Activated CD4-positive, alpha-beta T cell treated with anti-CD3 and anti-CD28 coated beads, Interleukin-2, amount 50 U/mL, for 24 hours (primary cell): ENCODE results near the gene GTF2IRD1.
A peak's percentile ranks its signal among the peaks of the same experiment; 100 is the strongest.
"Not testable (repeated sequence)": the region's sequence is repeated elsewhere in the genome, so short reads cannot be mapped to it uniquely, and the experiment has no call there.

ENCODE experiments used
- DNase-seq, 2 donors: peaks; one replicate each; pipeline ENCODE4 v3.0.0-alpha.2; 2020; ENCODE audit warnings: low read depth in 1 of 2, low spot score in 1 of 2

Gene GTF2IRD1

DNA sequence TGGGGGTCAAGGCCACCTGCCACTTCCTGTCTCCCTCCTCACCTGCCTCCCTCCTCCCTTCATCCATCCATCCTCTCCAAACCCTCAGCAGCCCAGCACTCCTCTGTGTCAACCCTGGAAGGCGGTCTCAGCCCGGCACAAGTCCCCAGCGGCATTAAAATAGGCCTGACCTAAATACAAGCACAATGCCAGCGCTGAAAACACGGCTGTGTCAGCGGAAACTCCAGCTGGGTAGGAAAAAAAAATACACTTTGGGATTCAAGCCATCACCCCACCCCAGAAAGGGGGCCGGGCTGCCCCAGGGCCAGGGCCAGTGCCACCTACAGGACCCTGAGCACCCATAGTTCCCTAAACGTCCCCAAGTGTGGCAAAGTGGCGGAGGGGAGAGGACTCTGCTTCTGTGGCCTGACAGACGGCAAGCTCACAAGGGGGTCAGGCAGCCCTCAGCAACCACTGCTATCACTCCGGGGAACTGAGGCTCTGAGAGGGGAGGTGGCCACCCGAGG, 22.7 kb upstream of the GTF2IRD1 start:
- DNase-seq = no peak

DNA sequence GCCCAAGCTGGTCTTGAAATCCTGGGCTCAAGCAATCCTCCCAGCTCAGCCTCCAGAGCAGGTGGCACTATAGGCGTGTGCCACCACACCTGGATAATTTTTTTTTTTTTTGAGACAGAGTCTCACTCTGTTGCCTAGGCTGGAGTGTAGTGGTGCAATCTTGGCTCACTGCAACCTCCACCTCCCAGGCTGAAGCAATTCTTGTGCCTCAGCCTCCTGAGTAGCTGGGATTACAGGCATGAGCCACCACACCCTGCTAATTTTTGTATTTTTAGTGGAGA, 16.5 kb upstream of the GTF2IRD1 start:
- not testable (repeated sequence) for DNase-seq

DNA sequence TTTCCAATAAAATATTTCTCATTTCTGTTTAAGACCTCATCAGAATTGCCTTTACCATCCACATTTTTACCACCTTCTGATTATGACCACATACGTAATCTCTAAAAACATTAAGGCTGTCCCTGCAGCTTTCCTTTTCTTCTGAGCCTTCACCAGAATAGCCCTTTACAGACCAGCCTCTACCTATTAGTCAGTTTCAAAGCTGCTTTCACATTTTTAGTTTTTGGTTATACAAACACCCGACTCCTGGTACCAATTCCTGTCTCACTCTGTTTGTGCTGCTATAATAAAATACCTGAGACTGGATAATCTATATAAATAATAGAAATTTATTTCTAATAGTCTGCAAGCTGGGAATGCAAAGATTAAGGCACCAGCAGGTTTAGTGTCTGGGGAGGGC, 15.4 kb upstream of the GTF2IRD1 start:
- DNase-seq = no peak

DNA sequence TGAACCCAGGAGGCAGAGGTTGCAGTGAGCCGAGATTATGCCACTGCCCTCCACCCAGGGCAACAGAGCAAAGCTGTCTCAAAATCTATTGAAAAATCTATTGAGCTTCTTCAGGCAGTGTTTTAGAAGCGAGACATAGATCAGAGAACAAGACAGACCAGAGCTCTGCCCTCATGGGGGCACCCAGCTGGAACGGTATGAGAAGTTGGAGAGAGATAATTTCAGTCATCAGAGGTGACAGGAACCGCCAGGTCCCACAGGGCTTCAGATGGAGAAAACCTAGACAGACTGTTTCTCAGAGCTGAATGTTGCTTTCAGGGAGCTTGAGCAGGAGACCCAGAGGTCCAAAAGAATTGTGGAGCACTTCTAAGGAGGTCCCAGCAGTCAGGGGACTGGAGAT, 14.2 kb upstream of the GTF2IRD1 start:
- DNase-seq = no peak

DNA sequence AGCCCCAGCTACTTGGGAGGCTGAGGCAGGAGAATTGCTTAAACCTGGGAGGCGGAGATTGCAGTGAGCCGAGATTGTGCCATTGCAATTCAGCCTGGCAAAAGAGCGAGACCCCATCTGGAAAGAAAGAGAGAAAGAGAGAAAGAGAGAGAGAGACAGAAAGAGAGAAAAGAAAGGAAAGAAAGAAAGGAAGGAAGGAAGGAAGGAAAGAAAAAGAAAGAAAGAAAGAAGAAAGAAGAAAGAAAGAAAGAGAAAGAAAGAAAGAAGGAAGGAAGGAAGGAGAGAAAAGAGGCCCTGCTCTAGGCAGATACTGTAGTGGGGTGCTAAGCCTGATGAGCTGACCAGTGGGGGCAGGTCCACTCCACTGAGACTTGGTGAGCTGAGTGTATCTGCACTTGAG, 13.6 kb upstream of the GTF2IRD1 start:
- DNase-seq = not testable (repeated sequence)

DNA sequence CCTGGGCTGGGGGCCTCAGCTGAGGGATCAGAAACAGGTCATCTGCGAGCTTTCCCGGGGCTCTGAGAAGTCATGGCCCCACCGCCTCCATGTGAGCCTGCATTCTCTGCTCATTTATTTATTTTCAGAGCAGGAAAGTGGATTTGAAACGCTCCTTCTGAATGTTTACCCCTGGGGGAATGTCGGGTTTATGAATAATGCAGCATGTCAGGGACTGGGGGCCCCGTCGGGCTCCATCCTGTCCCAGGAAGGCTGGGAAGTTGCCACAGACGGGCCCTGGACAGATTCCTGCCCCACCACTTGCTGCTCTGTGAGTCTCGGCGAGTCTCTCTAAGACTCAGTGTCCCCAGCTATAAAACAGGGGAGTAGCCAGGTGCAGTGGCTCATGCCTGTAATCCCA, 11.9 kb upstream of the GTF2IRD1 start:
- DNase-seq = no peak

DNA sequence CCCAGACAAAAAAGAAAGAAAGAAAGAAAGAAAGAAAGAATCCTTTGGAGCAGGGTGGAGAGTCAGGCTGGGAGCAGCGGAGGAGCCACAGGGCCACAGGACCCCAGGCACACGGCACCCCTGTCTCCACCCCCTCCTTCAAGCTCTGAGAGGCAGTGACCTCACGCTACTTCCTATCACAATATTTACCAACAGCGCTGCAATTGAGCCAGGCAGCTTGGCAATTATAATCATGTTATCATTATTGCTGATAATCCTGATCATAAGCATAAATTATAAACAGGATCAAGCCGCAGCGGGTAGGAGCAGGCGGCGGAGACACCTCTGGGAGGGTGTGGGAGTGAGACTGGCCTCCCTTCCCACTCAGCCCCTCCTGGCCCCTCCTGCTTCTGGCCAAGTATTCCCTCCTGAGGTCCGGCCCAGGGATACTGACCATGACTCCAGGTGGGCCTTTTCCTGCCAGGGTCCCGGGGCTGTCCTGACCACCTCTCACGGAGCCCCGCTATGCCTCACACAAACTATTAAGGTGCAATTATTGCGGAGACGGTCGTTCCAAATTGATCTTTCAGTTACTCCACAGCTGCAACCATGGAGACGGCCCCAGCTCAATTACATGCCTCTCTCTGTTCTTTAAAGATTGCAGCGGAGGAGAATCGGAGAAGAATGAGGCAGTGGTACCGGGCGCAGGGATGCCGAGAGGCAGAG, 10.0 kb upstream of the GTF2IRD1 start:
- DNase-seq = no peak

DNA sequence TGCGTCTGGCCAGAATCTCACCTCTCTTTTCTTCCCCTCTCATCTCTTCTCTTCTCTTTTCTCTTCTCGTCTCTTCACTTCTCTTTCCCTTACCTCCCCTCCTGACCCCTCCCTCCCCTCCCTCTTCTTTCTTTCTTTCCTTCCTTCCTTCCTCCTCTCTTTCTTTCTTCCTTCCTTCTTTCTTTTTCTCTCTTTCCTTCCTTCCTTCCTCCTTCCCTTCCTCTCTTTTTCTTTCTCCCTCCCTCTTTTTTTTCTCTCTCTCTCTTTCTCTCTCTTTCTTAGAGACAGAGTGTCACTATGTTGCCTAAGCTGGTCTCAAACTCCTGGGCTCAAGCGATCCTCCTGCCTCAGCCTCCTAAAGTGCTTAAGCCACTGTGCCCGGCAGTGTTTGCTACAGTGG, 4.6 kb upstream of the GTF2IRD1 start:
- no peak for DNase-seq

DNA sequence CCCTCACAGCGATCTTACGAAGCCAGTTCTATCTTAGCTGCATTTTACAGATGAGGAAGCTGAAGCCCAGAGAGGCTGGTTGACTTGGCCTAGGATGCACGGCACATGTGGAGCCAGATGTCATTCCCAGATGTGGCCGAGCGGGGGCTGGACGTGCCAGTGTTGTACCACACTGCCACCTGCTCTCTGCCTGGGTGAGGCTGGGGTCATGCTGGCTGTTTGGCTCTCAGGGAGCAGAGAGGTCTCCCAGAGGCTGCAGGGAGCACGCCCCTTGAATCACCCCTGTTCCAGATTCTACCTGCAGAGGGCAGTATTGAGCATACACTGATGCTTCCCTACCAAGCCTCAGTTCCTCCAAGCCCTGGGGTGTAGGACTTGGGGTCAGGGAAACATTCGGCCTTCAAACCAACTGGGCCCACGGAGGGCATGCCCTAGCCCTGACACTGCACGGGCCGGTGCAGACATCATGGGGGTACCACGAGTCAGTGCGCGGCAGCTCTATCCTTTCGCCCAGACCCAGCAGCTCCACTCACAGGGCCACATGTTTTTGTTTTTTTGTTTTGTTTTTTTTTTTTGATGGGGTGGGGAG, 3.8 kb upstream of the GTF2IRD1 start:
- peak; percentile 38 to 70 for DNase-seq

DNA sequence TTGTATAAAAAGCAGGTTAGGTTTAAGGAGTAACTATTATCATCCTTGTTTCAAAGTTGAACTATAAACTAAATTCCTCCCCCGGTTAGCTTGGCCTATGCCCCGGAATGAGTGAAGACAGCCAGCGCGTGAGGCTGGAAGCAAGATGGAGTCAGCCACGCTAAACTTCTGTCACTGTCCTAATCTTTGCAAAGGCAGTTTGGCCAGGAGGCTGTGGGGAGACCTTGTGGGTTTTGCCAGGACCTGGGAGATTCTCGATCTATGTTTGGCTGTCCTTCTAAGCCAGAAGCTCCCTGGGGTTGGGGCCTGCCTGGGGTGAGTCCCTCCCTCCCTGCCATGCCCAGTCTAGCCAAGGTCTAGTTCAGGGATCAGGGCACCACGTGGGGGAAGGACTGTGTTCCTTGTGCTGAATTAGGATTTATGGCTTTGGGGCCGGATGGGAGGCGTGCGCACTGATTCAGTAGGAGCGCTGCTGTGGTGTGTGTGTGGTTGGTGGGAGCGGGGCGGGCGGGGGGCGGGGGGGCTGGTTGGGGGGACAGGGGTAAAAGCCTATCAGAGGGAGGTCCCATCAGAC, 871 bp upstream of the GTF2IRD1 start:
- peak in 1 of 2 donors; percentile 21 for DNase-seq

DNA sequence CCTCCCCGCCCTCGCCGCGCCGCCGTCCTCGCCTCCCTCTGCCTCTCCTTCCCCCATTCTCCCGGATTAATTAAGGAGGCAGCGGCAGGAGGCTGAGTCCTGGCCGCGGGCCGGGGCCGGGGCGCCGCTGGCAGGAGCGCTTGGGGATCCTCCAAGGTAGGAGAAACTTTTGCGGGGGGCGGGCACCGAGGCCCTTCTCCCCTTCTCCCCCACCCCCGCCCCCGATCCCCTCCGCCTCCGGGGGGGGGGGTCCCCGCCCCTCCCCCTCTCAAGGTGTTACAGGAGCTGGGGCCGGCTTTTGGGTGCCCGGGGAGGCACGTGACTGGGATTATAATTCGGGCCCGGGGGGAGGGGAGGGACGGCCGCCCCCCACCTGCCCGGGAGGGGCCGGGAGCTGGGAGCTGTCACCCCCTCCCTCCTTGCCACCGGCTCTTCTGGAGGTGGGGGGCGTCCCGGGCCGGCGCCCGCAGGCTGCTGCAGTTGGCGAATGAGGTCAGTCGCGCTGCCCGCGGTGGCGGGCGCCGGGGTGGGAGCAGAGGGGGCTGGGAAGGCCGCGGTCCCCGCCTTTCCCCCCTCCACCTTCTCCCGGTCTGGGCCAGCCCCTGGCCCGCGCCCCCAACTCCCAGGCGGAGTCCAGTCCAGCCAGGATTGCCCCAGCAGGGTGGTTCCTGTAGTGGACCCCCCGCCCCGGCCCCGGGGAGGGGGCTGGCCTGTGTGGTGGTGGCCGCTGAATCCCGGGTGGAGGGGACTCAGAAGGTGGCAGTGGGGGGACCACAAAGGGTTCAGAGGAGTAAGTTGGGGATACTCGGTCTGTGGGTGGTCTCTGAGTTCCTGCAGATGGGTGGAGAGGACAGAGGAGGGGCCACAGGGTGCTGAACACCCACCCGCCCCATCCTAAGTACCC, 567 bp downstream of the GTF2IRD1 start:
- DNase-seq = no peak

DNA sequence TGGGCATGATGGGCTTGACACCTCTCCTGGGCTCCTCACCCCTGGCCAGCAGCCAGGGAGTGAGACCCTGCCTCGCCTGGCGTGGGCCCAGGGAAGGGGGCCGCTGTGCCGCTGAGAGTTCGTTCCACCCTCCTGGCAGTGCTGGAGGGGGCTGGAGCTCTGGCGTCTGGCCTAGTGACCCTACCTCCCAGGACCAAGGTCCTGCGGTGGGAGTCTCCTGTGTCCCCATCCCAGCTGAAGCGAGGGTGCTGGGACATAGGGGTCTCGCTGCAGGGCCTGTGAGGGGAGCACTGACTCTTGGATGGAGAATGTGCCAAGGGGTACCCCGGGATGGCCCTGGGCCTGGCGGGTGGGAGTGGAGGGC, 1.2 kb downstream of the GTF2IRD1 start:
- no peak for DNase-seq

DNA sequence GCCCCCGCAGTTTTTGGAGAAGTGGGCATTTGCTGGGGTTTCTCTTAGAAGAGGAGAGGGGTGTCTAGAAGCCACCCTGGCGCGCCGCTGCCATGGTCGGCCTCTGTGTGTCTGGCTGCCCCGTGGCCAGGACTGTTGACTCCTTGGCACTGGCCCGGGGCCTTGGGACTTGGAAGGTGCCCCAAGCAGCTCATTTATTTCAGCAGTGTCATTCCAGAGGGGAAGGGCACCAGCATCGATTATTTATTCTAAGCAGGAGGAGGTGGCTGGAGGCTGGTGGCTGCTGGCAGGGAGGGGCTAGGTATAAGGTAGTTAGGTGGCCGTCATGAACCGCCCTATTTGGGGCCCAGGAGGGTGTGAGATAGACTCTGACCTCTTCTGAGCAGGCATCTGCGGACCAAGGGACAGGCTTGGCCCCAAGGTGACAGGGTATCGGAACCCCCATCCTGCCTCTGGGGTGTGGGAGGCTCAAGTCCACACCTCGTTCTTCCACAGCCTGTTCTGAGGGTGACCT, 1.6 kb downstream of the GTF2IRD1 start:
- DNase-seq = no peak

DNA sequence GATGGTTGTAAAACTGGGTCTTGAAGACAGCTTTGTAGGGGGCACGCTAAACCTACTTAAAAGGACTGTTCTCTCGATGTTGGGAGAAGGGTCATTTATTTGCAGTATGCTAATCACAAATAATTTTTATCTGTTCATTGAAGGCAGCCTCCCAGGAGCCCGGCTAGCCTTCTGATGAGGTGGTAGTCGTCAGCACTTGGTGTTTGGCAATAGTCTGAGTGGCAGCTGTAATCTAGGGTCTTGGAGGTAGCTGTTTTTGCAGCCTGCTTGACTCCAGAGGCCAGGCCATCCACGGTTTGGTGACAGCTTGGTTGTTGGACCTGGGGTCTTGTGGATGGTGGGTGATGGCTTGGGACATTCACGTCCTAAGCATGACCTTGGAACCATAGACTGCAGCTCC, 2.2 kb downstream of the GTF2IRD1 start:
- DNase-seq = no peak

DNA sequence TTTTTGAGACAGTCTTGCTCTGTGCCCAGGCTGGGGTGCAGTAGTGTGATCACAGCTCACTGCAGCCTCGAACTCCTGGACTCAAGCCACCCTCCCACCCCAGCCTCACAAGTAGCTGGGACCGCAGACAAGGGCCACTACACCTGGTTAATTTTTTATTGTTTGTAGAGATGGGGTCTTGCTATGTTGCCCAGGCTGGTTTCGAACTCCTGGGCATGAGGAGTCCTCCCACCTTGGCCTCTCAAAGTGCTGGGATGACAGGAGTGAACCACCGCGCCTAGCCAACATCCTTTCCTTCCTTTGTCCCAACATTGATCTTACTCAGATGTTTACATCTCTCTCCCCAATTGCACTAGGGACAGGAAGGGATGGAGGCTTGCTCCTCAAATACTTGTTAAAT, 3.3 kb downstream of the GTF2IRD1 start:
- no peak for DNase-seq

DNA sequence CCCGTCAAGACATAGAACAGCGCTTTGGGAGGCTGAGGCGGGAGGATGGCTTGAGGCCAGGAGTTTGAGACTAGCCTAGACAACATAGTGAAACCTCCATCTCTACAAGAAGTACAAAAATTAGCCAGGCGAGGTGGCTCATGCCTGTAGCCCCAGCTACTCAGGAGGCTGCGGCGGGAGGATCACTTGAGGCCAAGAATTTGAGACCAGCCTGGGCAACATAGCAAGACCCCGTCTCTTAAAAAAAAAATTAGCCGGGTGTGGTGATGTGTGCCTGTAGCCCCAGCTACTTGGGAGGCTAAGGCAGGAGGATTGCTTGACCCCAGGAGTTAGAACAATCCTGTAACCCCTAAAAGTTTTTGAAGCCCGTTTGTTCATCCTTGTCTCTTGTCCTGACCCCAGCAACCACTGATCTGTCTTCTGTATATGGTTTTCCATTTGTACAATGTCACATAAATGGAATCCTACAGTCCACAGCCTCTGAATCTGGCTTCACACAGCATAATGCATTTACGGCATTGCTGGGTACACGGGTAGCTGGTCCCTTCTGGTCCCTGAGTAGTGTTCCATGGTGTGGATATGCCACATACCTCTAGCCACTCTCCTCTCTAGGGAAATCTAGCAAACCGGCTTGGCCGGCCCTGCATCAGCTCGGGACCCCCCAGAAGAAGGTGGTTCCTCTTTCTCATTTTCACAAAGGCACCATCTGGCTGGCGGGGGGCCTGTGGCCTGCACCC, 8.4 kb downstream of the GTF2IRD1 start:
- DNase-seq = no peak

DNA sequence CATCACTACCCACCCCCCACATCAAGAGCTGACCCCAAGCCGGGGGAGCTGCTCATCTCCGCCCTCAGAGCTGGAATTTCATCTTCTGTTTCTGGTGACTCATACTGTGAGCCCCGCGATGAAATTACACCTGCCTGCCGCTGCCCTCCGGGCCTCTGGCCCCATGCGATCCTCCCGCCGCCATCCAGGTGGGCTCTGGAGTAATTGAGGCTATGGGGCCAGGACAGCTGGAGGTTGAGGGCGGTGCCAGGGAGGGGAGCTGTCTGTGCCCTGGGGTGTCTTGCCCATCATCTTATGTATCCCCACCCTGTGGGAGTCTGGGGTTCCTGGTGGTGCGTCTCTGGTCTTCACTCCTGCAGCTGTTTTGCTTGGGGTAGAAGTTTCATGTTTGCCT, 9.0 kb downstream of the GTF2IRD1 start:
- DNase-seq = no peak

DNA sequence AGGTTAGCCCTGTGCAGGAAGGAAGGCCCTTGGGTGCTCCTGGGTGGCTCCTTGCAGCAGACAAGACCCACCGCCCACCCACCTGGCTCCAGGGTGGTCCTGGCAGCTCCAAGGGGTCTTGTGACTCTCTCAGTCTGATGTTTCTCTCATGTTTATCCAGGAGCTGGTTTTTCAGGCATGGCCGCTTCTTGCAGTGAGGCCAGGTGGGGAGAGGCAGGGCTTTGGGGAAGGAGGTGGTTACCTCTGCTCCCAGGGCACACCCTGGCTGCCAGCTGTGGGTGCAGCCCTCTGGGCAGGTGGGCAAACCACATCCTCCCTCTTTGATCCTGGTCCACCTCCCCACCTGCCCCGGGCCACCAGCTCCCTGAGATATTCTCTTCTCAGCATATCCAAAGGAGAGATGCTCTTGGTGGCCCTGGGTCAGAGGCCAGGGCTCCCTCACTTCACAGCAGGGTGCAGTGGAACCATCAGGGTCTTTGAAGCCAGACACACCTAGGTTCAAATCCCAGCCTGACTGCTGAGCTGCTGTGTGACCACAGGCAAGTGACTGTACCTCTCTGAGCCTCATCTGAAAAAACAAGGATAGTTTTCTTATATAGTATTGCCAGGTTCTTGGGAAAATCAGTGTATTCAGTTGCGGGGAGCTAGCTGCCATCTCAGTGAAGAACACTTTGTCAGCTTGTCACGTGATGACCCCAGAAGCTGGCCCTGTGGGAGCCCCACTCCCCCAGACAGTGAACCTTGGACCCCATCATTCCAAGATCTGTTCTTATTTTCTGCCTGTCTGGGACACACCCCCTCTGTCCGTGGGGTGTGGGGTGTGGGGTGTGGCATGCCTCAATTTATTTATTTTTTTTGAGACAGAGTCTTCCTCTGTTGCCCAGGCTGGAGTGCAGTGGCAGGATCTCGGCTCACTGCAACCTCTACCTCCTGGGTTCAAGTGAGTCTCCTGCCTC, 11.5 kb downstream of the GTF2IRD1 start:
- no peak for DNase-seq

DNA sequence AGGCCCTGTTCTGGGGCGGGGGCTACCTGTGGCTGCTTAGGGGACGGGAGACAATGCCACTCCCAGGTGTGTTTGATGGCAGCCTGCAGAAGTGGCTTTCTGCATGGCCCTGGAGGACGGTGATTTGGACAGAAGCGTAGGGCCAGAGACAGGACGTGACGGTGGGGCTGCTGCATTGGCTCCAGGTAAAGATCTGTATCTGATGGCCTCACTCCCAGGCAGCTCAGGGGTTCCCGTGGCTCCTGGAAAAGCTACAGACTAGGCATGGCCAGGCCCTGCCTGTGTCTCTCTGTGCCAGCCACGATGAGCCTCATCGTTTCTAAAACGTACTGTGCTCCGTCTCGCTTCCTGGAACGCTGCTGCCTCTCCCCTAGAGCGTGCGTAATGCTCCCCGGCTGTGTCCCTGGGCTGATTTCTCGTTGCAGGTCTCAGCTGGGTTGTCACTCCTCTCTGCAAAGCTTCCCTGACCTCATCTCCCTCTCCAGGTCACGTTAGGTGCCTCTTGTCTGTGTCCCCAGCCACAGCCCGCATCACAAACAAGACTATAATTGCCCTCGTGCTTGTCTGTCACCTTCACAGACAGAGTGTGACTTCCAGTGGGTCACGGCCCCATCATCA, 12.6 kb downstream of the GTF2IRD1 start:
- no peak for DNase-seq
